Stimulated activated CD4-positive, alpha-beta T cell treated with anti-CD3 and anti-CD28 coated beads, Interleukin-12 subunit alpha, Interleukin-12 subunit beta, amount 100 ng/mL, for 24 hours (primary cell): ENCODE data around the gene SLTM.
"Not testable (repeated sequence)": the region's sequence is repeated elsewhere in the genome, so short reads cannot be mapped to it uniquely, and the experiment has no call there.

ENCODE experiments used
- DNase-seq, 2 experiments: peaks; one replicate each; pipeline ENCODE4 v3.0.0-alpha.2; 2020; ENCODE audit warnings: low read depth in 2 of 2

SLTM gene

DNA sequence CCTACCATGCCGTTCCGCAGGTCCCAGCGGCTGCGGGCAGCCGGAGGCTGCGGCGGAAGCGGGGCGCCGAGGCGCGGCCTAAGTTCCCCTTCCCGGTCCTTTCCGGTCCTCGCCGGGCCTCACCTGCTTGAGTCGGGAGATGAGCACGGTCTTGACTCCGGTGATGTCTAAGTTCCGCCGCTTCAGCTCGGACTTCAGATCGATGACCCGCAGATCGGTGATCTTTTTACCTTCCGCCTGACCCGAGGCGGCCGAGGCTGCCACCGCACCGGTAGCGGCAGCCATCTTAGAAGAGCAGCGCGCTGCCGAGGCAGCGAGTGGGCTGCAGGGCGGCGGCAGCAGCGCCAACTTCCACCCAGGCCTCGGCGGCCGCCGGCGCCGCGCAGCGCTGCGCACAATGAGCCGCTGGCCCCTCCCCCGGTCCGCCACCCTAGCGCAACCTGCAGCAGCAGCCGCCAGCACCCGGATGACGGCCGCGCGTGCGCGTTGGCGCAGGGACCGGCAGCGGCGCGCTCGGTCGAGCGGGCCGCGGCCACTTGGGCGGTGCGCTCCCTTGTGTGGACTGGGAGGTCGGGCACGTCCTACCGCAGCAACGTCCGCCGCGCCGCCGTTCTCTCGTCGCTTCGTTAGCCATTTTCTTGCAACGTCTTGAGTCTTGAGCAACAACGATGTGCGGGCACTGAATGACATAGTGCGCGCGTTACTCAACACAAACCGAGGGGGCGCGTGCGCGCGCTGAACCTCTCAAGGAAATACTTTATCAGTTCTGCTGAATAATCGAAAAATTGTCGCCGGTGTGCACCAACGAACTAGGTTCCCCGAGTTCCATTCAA, at the start of gene SLTM:
TSS of gene SLTM (minus strand) at position 399 of the 833 bp plus-strand sequence. CDS start at position 285, 114 bp downstream.
- DNase-seq, result peak; percentile 84 to 86

DNA sequence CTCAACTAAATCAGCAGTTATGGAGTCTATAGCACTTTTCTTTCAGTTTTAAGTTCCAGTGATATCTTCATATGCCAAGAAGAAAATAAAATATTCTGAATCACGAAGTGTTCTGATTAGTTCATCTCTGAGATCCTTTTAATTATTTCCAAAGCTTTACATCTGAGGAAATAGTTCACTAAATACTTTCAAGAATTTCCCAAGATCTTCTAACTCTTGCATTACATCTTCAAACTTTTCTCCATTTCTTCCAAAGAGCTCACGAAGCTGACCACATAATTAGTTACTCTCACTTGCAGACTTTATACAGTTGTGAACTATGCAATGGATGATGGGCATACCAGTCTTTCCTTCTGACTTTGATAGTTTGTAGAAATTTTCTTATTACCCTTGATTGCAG, 49.8 kb upstream of the SLTM start:
- no peak for DNase-seq

DNA sequence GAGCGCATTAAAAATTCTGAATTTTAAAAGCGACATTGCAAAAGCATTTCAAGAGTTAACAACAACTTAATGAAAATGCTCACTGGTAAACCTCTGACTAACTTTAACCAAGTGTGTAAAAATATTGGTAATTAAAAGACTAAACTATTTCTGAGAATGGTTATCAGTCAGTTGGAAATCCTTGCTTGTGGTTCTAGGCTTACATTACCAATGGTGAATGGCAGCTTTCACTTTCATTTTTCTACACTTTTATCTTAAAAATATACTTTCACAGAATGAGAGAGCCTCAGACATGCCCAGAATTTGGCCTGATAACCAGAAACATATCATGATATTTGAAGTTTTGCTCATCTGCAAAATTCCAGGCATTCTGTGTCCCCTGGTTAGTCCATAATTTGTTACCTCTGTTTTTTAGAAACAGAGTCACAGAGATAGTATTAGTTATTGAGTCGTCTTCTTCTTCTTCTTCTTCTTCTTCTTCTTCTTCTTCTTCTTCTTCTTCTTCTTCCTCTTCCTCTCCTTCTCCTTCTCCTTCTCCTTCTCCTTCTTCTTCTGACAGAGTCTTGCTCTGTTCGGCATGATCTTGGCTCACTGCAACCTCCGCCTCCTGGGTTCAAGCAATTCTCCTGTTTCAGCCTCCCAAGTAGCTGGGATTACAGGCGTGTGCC, 48.5 kb upstream of the SLTM start:
- DNase-seq, result no peak

DNA sequence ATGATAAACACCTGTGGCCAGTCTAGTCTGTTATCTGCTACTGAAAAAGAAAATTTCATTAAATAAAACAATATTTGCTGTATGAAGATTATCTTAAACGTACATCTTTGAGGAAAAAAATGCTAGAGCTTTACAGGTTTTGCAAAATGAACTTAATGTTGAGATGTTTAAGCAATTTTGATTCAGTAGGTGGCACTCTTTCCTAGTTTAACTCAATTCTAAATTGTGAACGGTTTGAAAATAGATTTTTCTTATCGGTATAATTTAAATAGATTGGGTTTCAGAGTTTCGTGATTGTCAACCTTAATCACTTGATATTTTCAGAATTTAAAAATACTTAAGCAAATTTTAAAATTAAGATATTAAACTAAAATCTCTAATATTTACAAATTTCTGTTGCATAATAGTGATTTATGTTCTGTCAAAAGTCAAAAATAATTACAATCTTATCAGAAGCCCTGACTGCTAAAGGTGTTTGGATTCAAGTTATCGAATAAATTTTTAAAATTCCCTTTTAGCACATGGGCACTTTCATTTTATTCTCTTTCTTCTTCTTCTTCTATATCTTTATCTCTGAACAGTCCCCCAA, 47.0 kb upstream of the SLTM start:
- DNase-seq, result no peak

DNA sequence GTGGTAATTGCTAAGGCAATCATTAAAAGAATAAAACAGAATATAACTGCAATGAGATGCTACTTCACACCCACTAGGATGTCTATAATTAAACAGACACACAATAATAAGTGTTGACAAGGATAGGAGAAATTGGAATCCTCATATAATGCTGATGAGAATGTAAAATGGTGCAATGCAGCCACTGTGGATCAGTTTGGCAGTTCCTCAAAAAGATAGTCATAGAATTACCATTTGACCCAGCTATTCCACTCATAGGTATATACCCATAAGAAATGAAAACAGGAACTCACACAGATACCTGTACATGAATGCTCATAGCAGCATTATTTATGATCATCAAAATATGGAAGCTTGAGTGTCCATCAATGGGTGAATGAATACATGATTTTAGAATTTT, 44.4 kb upstream of the SLTM start:
- no peak for DNase-seq

DNA sequence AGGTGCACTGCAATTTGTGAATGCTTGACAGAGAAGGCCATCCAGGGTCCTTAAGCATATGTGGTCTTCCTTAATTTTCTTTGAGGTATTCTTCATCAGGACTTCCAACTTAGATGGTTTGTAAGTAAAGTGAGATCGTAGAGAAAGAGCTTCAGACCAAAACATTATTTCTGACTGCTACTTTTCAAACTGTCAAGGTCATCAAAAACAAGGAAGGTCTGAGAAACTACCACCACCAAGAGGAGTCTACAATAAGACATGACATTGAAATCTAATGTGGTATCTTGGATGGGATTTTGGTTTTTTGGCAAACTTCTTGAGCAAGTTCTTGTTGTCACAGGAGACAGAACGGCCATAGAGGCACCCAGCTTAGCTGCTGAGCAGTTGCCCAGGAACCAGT, 34.0 kb upstream of the SLTM start:
- no peak for DNase-seq

DNA sequence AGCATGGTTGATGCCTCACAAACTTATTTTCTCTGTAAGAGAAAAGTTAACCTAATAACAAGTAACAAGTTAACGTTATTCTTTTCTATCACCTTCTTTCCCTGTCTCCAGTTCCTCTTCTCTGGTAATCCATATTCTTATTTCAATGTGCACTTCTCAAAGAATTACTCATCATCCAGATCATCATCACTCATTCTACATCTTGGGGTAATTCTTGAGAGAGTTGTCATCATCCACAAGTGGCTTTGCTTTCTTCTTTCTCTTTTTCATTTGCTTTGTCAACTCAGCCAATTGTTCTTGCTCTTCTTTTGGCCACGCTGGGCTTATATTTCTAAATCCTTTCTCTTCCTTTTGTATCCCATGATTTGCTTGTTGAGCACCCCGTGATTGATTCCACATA, 33.2 kb upstream of the SLTM start:
- no peak for DNase-seq

DNA sequence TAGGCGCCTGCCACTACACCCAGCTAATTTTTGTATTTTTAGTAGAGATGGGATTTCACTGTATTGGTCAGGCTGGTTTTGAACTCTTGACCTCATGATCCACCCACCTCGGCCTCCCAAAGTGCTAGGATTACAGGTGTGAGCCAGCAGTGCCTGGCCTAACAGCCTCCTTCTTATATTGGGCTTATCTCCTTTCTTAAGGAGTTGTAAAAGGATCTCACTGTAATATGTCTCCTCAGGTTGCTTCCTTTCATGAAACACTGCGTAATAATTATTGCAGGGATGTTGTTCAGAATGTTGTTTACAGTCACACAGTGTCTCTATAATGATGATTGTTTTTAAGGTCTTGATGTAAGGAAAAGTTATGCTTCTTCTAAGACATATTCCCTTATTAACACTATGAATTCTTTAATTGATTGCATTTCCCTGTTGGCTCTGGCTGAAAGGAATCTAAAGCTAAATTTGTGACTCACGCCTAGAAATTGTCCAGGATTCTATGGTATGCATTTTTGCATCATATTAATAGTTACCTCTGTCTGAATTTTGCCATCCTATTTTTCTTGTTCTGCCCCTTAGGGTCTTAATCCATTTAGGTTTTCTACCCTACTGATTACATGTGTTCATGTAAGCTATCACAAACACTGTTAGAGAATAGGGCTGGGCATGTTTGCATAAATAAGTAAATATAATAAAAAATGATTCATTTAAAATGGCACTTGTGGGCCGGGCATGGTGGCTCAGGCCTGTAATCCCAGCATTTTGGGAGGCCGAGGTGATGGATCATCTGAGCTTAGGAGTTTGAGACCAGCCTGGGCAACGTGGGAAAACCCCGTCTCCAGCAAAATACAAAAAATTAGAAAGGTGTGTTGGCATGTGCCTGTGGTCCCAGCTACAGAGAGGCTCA, 29.4 kb upstream of the SLTM start:
- DNase-seq, result no peak

DNA sequence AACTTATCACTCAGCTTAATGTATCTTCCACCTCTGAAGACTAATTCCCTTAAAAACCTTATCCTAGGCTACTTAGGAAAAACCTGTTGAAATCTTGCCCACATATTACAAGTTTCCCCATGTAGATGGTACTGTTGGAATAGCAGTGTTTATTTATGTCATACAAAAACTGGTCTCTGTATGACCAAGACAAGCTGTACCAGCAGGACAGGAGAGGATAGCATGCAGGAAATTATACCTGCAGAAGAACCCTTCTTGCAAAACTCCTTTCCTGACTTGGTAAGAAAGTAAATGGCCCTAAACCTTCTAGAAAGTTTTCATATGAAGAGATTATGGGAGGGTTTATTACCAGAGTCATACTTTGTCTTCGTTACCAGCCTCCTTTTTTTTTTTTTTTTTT, 28.7 kb upstream of the SLTM start:
- no peak for DNase-seq

DNA sequence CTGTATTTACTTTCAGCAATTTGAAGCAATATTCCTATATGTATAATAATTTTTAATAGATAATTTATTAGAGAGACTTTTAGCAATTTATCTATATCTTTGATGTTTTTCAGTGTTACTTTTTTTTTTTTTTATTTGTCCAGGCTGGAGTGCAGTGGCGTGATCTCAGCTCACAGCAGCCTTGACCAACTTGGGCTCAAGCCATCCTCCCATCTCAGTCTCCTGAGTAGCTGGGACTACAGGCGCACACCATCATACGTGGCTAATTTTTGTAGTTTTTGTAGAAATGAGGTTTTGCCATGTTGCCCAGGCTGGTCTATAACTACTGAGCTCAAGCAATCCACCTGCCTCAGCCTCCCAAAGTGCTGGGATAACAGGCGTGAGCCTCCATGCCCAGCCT, 25.3 kb upstream of the SLTM start:
- DNase-seq, result no peak

DNA sequence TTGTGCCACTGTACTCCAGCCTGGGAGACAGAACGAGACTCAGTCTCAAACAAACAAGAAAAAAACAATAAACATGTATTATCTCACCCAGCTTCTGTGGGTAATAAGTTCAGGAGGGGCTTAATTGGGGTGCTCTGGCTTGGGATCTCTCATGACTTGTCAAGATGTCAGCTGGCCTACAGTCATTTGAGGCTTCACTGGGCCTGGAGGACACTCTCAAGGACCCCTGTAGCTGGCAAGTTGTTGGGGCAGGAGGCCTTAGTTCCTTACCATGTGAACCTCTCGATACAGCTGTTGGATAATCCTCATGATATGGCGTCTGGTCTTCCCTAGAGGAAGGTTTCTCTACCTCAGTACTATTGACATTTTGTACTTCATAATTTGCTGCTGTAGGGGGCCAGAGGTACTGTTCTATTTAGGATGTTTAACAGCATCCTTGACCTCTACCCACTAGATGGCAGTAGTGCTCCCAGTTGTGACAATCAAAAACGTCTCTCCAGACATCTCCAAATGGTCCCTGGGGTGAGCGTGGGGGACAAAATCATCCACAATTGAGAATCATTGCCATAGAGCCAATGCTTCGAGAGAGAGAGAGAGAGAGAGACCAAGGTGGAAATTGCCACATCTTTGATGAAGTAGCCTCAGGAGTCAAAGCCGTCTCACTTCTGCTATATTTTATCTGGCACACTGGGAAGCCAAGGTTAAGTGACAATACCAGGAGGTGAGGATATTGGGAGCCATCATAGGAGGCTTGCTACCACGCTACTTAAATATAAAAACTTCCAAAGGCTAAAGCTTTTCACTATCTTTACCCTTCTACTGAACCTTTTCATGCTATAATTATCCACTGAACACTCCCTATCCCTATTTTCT, 23.9 kb upstream of the SLTM start:
- peak; percentile 18 to 43 for DNase-seq

DNA sequence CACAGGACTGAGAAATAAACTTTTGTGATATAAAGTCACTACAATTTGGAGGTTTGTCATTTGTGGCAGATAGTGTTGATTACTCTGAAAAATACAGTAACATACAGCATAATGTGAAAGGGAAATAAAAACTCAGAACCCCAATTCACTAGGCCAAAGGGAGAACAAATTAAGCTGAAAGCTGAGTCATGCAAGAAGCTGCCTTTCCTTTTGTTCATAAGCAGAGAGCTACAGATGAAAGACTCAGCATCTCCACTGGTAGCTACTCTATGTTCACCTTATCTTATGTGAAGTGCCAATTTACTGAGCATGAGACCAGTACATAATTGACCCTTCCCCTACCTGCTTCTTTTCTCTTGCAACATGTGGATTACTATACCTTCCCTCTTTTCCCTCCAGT, 19.3 kb upstream of the SLTM start:
- DNase-seq, result no peak

DNA sequence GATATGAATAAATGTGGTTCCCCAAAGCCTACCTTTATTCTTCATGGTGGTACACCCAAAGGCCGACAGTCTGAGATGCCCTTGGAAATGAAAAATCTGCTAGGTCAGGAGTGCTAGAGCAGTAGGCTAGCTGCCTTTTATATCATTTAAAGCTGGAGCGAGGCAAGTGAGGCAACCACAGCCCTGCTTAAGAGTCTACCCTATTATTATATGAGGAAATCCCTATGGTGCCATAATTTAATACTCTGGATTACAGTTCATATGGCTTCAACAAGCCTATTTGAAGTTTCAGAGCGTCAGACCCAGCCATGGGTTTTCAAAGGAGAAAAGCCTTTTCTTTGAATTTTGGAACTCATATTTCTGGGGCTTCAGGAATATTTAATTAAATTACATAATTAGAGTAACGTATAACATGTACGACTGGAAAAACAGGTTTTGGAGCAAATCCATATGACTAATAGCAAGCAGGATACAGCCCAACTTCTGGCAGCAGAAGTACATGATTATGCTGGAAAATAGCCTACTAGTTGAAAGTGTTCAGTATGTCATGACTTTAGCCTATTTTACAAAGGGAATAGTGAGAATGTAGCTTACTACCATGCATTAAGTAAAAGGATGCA, 18.0 kb upstream of the SLTM start:
- DNase-seq, result no peak

DNA sequence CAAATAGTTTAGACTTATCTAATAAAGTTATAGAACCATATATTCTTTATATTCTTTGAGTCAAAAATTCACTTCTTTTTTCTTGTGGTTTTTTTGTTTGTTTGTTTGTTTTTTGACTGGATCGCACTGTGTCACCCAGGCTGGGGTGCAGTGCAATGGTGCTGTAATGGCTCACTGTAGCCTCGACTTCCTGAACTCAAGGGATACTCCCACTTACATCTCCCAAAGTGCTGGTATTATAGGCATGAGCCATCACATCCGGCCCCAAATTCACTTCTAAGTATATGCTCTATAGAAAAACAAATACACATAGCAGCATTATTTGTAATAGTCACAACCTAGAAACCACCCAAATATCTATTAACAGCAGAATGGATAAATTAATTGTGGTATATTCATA, 13.7 kb upstream of the SLTM start:
- DNase-seq, result no peak

DNA sequence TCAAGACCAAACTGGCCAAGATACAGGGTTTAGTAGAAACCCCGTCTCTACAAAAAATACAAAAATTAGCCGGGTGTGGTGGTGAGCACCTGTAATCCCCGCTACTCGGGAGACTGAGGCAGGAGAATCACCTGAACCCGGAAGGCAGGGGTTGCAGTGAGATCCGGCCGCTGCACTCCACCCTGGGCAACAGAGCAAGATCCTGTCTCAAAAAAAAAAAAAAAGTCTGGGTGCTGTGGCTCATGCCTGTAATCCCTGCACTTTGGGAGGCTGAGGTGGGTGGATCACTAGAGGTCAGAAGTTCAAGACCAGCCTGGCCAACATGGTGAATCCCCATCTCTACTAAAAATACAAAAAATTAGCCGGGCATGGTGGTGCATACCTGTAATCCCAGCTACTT, 1.5 kb upstream of the SLTM start:
- not testable (repeated sequence) for DNase-seq

DNA sequence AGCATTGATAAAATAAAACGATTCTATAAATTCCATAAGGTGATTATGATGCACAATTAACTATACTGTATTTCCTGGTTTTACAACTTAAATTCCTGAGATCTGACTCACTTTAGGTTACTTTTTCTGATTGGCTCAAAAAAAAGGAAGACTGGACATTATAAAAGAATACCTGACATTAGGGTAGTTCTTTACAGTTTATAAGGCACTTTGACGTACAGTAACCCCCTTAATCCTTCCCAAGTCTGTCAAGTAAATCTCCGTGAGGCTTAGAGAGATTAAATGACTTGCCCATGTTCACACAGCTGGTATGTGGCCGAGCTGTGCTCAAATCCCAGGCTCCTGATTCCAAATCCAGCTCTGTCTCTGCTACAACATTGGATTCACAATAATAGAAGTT, 1.0 kb upstream of the SLTM start:
- no peak for DNase-seq

DNA sequence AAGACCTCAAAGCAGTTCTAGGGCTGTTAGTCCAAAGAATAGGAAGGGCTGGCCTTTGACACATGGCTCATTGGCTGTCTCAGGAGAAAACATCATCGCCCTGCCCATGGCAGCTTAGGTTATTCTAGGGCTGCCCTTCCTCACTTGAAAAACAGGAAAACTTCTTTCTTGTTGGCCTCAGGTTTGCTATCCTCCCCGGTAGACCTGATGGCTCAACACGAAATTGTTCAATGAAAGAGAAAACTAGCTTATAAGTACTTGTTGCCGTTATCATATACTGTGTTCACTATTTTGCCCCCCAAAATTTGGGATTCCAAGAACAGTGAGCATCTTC, 602 bp upstream of the SLTM start:
- no peak for DNase-seq

DNA sequence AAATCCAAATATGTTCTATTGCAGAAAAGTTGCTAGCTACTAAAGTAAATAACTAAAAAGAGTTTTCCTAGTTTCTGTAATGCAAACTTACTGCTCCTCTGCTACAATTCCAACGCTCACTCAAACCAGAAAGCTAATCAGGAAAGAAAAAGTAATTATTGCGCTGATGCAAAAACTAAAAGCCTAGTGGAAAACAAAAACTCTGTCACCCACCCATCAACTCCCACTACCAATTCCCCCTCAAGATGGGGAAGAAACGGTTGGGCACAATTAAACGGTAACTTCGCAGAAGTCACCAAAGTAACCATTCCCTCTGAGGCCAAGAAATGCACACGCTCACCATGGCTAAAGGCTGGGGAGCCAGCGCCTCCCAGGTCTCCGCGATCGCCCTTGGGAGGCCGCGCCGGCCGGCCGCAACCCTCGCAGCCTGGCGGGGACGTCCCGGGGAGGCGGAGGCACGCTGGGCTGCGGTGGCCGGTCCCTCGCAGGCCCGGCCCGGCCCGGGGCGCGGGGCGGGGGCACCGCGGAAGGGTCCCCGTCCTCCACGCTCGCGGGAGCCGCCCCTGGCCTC, 684 bp downstream of the SLTM start:
- no peak for DNase-seq

DNA sequence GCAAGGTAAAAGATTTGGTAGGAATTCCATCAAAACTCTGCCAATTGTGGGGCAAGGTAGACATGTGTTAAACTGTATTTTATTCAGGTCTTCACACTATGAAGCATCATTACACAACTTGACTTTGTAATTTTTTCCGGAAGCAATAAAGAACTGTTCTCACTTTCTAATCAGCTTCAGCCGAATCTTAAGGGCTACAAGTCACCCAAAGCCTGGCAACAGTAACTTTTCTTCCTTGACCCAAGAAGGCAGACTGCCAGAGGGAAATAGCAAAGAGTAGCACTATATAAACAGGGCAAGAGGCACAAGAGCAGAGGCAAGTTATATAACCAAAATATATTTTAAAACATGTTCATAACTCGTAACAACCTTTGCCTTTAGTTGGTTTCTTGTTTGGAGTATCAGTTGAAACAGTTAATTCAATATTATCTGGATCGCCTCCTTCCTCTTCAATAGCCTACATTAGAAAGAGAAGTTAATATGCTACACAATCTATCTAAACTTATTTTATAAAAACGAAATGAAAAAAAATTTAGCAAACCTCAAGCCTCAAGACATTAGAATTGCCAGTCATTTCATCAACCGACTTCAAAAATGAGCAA, 1.4 kb downstream of the SLTM start:
- DNase-seq, result no peak

DNA sequence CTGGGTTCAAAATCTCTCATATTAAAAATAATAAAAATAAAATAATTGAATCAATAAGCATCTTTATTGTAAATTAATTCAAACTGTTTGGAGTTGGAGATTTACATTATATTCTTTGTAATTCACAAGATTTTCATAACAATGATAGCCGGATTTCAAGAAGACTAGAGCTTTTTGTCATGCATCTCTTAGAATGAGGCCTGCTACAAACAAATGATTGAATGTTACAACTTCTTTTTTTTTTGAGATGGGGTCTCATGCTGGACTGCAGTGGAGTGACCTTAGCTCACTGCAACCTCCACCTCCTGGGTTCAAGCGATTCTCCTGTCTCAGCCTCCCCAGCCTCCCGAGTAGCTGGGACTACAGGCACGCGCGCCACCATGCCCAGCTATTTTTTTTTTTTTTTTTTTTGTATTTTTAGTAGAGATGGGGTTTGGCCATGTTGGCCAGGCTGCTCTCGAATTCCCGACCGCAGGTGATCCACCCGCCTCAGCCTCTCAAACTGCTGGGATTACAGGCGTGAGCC, 3.5 kb downstream of the SLTM start:
- no peak for DNase-seq
